Neural progenitor cell (in vitro differentiated cells): ENCODE results near the gene TCEAL1.

Experiments
- EZH2 ChIP-seq: fragments of 200-600 bp; sonication (generic); IDR thresholded peaks from 2 replicates; pipeline ENCODE4 v1.6.1; 2017; ENCODE audit warnings: antibody characterized with exemption, mild to moderate bottlenecking, moderate library complexity
- EZH2phosphoT487 ChIP-seq: fragments of 200-600 bp; sonication (generic); IDR thresholded peaks from 2 replicates; pipeline ENCODE4 v1.6.1; 2017; ENCODE audit warnings: antibody characterized with exemption
- TF ChIP-seq, protein P1 (sequence below): fragments of 200-600 bp; sonication (generic); IDR thresholded peaks from 2 replicates; pipeline ENCODE4 v1.5.1; 2017; ENCODE audit warnings: antibody characterized with exemption, mild to moderate bottlenecking

GRCh38 chrX:103656617-103657016 lies 27.8 kb downstream of the TCEAL1 start:
- TF ChIP-seq, protein P1, sequence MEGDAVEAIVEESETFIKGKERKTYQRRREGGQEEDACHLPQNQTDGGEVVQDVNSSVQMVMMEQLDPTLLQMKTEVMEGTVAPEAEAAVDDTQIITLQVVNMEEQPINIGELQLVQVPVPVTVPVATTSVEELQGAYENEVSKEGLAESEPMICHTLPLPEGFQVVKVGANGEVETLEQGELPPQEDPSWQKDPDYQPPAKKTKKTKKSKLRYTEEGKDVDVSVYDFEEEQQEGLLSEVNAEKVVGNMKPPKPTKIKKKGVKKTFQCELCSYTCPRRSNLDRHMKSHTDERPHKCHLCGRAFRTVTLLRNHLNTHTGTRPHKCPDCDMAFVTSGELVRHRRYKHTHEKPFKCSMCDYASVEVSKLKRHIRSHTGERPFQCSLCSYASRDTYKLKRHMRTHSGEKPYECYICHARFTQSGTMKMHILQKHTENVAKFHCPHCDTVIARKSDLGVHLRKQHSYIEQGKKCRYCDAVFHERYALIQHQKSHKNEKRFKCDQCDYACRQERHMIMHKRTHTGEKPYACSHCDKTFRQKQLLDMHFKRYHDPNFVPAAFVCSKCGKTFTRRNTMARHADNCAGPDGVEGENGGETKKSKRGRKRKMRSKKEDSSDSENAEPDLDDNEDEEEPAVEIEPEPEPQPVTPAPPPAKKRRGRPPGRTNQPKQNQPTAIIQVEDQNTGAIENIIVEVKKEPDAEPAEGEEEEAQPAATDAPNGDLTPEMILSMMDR = no peak
- no peak for TF ChIP-seq EZH2
- no peak for TF ChIP-seq EZH2phosphoT487
